GM21717 (cell line): ENCODE measurements around the gene ABAT.
A peak's percentile ranks its signal among the peaks of the same experiment; 100 is the strongest.
"Not testable (repeated sequence)": the region's sequence is repeated elsewhere in the genome, so short reads cannot be mapped to it uniquely, and the experiment has no call there.

Experiments
- ATAC-seq: cut with Tn5 transposase; IDR thresholded peaks from one replicate; pipeline ENCODE4 v1.9.1; 2021; ENCODE audit warnings: mild to moderate bottlenecking, moderate library complexity; ENCODE audit not compliant: unreplicated experiment

The ABAT gene

DNA sequence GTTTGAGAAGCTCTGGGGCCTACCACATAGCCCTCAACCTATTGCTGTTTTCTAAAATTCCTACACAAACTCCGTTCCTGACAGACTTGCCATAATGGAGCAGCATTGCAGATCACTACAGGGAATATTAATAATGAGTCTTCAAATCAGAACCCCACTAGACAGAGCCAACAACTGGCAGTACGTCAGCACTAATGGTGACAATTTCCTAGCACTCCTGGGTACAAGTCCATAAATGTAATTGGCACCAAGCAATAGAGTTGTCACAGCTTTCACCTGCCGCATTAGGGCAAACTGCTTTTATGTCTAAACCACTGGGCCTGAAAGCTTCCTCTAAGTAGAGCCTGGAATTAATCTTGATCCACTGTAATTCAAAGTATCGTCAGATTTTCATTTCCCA, 25.5 kb upstream of the ABAT start:
- ATAC-seq: no peak

DNA sequence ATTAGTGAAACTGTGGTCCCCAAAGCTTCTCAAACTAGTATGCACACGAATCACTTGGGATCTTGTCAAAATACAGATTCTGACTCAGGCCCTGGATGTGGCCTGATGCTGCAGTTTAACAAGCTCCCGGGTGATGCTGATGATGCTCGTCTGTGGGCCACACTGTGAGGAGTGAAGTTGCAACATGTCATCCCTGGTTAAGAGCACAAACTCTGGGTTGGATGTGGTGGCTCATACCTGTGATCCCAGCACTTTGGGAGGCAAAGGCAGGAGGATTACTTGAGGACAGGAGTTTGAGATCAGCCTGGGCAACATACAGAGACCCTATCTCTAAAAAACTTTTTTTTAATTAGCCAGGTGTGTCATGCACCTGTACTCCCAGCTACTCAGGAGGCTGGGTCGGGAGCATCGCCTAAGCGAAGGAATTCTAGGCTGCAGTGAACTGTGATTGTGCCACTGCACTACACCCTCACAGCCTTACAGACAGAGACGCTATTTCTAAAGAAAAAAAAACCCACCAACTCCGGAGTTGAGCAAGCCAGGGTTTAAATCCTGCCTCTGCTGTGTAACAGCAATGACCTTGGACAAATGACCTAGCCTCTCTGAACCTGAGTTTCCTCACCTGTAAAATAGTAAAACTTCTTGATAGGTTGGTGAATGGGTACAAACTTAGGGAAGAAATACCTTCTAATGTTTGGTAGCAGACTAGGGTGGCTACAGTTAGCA, 24.4 kb upstream of the ABAT start:
- ATAC-seq: no peak

DNA sequence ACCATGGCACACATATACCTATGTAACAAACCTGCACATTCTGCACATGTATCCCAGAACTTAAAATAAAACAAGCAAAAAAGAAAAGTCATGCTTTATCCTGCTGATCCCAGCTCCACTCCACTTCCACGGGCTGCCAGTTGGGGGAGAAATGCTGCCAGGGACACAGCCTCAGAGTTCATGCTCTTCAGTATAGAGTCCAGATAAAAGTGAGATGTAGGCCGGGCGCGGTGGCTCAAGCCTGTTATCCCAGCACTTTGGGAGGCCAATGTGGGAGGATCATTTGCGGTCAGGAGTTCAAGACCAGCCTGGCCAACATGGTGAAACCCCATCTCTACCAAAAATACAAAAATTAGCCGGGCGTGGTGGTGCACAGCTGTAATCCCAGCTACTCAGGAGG, 22.5 kb upstream of the ABAT start:
- not testable (repeated sequence) for ATAC-seq

DNA sequence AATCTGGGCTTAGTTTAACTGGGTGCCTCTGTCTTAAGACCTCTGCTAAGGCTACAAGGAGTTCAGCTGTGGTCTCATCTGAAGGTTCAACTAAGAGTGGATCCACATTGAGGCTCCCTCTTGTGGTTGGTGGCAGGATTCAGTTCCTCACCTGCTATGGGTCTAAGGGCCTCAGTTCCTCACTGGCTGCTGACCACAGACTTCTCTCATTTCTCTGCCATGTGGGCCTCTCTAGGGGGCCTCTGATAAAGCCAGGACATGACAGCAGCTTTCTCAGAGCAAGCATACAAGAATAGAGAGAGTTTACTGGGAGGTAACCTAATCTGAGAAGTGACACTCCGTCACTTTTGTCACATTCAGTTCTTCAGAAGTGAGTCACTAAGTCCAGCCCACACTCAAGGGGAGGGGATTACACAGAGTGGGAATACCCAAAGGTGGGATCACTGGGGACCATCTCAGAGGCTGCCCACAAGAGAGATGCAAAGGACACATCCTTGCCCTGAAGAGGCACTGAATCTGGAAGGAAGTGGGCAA, 19.2 kb upstream of the ABAT start:
- peak; percentile 65 for ATAC-seq

DNA sequence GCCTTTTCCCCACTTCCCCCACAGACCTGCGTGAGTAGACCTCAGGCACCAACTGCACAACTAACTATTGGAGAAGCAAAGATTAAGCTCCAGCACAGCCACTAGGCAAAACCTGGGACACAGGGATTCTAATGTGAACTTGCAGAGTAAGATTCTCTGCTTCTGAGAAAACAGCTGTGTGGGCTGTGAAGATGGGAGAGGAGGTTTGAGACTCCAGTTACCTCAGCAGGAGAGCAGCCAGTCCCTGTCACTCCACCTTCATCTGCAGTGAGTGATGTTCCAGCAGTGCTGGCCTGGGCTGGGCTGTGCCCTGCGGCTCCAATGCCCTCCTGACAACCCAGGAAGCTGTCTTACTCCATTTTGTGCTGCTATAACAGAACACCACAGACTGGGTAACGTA, 18.0 kb upstream of the ABAT start:
- no peak for ATAC-seq

DNA sequence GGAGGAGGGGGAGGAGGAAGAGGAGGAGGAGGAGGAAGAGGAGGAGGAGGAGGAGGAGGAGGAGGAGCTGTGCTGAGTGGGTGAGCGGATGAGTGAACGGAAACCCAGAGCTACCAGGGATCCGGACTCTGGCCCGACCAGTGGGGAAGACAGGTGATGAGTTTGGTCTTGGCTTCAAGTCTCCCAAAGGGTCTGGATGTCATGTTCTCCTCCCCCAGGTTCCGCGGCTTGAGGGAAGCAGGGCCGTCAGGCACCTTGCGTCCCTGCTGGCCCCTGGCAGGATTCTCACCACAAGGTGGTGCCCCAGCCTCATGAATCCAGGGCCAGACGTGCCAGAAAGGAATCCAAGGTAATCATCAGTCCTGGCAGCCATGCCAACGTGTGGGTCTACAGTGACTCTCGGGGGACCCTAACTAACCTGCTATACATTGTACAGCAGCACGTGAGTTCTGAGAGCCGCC, 13.5 kb upstream of the ABAT start:
- ATAC-seq: no peak

DNA sequence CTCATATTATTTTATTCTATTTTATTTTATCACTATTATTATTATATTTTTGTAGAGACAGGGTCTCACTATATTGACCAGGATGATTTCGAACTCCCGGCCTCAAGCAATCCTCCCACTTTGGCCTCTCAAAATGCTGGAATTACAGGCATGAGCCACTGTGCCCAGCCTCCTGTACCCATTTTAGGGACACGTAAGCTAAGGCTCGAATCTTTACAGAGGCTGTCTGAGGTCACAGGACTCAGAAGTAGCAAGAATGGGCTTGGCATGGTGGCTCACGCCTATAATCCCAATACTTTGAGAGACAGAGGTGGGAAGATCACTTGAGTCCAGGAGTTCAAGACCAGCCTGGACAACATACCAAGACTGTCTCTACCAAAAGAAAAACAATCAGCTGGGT, 12.7 kb upstream of the ABAT start:
- no peak for ATAC-seq

DNA sequence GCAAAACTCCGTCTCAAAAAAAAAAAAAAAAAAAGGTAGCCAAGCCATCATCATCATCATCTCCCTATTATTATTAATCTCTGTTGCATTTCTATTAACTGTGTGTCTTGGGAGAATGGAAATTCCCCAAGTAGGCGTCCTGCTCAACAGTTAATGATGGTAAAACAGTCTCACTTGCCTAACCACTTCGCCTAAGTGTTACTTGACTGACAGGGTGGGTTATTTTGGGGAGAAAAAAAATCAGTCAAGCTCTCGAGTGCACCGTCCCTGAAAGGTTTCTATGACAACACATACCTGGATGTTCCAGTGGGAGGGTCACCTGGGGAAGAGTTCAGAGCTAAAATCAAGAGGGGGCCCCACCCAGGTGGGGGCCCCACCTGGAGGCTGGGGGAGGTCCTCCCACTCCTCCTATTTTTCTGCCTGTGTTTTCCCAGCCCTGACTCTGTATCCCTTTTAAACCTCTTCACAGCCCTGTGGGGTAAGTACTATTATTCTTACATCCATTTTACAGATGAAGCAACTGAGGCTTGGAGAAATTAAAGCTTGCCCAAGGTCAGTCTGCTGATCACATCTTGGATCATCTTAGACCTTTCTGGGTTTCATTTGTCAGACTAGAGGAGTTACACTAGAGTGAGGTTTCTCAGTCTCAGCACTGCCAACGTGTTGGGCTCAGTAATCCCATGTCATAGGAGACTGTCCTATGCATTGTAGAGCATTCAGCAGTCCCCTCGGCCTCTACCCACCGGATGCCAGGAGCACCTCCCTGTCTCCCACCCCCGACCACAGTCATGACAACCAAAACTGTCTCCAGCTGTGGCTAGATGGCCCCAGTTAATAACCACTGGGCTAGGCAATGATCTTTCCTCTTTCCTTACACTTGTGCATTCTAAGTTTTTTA, 11.0 kb upstream of the ABAT start:
- no peak for ATAC-seq

DNA sequence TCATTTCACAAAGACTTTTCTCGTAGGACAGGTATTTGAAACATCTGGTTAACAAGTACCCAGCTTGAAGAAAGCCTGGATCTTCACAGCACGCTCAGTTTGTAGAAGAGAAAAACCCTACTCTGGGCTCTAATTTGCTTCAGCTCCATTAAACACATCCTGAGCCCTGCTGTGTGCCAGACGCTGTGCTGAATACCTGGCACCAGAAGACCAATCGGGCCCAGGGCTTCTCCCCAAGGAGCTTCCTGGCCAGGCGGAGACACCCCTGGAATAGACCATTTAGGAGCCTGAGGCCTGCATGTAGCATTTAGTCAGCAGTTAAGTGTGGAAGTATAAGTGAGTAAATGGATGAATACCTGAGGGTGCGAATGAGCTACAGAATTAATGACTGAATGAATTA, 8.9 kb upstream of the ABAT start:
- no peak for ATAC-seq

DNA sequence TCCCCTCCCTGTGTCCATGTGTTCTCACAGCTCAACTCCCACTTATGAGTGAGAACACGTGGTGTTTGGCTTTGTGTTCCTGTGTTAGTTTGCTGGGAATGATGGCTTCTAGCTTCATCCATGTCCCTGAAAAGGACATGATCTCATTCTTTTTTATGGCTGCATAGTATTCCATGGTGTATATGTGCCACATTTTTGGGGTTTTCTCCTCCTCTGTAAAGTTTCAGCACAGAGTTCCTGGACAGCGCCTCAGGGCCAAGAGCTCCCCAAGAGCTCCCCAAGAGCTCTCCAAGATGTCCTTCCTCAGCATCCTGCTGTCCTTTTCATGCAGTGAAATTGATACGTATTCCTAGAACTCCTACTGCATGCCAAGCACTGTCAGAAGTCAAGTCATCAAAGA, 6.9 kb upstream of the ABAT start:
- no peak for ATAC-seq

DNA sequence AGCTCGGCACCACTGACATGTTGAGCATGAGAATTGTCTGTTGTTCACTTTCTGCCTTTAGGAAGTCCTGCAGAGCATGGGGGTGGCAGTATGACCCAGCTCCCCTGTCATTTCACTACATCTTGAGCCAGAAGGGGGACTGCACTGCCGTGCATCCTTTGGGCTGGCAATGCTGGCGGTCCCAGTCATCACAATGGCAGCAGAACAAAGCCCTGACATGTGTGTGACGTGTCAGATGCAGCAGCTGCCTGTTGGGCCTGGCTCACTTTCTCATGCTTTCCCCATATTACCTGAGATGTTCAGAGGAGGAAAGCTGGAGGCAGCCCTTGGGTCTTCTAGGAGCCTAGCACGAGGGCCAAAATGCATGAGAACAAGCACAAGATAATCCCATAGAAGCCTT, 6.3 kb upstream of the ABAT start:
- no peak for ATAC-seq

DNA sequence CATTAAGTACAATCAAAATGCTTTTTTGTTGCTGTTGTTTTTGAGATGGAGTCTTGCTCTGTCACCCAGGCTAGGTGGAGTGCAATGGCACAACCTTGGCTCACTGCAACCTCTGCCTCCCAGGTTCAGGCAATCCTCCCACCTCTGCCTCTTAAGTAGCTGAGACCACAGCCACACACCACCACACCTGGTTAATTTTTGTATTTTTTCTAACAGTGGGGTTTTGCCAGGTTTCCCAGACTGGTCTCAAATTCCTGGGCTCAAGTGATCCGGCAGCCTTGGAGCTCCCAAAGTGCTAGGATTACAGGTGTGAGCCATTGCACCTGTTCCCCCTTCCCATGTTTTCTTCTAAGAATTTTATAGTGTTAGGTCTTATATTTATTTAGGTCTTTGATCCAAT, 4.9 kb upstream of the ABAT start:
- no peak for ATAC-seq

DNA sequence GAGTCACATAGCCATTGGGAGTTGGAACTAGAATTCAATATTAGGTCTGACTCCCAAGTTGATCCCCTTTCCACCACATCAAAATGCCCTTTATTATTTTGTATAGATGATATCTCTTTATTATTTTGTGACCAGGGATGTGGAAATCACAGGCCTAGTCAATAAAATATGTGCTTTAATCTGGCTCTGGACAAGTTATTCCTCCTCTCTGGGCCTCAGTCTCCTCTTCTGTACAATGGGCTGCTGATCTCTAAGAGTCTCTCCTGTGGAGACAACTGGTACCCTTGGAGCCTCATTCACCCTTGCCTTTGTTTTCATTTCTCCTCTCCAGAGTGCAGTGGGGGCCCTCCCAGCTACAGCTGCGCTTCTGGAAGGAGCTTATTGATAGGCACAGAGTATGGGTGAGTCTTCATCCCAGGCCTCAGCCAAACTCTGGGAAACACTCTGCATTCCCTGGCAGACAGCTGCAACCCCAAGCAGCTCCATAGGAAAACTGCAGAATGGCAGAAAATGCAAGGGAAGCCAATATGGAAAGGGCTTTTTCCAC, 4.3 kb upstream of the ABAT start:
- ATAC-seq: no peak

DNA sequence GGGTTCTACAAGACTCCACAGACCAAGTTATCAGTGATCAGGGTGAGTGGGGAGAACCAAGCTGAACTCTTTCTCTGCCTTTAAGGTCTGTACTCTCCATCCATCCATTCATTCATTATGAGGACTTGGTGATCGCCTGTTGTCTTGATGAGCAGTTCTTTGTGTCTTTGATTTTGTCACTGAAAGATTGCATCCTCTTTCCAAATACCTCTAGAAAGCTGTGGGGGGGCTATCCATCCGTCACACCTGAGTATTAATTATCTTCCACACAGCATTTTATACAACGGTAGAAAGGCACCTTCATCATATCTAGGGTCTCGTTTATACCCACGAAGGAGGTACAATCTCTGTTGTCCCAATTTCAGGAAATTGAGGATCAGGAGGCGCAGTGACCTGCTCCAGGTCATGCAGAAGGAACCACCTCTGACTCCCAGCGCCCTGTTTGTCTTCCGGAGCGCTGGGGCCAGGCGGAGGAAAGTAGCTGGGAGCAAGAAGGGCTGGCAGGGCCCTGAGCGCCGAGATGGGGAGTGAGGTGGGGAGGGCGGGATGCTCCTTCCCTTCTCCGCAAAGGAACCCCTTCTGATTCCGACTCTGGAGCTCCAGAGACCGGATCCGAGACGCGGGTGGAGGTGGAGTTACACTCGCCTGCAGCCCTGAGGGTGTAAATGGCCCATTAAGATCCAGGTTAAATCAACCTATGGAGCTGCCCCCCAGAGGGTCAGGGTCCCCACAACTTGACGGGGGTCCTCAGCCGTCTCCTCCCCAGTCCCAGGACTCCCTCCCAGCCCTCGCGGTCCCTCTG, 605 bp upstream of the ABAT start:
- peak; percentile 43 for ATAC-seq

DNA sequence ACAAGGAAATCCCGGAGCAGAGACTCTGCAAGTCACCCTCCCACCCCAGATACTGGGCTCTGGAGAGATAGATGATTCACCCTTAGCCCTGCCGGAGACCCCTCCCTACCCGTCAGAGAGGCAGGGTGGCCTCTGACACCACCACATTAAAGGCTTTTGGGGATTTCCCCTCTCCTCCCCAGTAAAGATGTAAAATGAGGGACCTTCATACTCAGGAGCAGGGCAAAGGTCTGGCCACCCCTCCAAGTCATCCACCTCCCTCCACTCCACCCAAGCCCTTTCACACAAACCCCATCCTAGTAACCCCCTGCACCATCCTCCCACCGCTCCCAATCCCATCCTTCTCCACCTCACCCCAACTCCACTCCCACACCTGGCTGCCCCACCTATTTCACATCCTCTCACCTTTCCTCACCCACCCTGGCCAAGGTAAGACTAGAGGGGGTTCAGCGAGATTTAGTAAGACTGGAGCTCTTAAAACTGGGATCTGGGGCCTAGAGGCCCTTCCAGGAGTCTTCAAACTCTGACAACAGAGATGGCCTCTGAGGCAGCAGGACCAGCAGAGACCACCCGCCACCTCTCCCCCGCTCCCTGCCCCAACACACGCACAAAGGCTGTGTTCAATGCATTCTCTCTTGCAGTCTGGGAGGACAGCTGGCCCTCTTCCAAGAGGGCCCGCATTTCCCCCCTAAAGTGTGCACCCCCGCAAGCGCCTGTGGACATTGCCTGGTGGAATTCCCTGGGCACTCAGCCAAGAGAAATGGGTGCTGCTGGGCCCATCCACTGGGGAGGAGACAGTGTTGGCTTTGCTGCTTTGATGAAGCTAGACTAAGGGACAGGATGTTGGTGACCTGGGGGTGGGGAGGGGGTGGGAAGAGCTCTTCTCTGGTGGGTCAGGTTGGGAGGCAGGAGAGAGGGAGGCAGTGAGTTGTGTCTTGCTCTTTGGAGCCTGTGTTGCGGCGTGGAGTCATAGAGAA, 1.1 kb downstream of the ABAT start:
- ATAC-seq: no peak

DNA sequence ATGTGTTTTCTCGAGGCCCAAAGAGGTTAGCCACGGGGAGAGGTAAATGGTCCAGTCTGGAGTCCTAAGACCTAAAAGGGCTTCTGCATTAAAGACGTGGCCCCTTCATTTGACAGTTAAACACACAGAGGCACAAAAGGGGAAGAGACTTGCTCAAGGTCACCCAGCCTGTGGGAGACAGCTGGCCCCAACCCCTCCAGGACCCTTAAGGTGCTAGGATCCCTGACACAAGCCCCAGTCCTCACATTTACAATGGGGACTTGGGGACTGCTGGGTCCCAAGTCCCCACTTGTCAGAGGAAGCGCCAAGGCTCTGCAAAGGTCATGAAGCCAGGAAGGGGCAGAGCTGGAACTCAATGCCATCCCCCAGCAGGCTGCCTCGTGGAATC, 1.7 kb downstream of the ABAT start:
- ATAC-seq: no peak

DNA sequence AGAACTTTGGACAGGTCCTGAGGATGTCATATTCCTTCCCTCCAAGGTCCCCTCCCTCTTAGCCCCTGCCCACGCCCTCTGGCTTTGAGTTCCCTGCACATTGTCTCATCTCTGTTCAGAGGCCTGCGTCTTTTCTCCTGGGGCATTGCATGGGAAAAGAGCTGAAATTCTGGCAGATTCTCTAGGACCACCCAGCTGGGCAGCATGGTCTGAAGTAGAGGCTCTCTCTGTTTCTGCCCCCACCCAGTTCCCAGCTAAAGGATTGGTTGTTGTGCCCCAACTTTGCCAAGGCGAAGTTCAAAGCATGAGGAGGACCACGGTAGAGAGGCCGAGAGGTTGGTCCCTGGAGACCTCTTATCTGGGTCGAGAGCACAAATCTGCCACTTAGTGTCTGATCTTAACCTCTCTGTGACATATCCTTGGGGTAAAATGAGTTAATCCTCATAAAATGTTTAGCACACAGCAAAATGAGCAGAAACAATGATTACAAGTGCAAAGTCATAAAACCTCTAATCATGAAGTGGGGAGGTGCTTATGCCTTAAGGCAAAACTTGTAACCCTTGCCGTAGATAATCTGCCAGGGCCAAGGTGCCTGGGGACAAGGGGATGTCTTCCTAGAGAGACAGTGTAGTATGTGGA, 2.4 kb downstream of the ABAT start:
- no peak for ATAC-seq

DNA sequence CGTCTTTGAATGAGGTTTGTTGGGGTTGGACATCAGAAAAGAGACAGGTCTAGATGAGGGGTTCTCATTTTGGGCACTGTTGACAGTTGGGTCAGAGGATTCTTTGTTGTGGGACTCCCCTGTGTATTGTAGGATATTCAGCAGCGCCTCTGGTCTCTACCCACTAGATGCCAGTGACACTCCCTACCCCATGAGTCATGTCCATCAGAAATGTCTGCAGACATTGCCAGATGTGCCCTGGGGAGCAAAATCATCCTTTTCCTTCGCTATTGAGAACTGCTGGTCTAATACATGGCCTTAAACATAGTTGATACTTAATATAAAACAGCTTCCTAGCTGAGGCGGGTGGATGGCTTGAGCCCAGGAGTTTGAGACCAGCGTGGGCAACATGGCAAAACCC, 3.1 kb downstream of the ABAT start:
- ATAC-seq: no peak
